ENCODE data around the gene S100A10. TPM values are rescaled to one million over a fixed set of nuclear protein-coding genes. Genes with fewer than 3 reads are reported as not detected.

The S100A10 gene
- total RNA-seq, 2 experiments from 2014 or later, result 189 to 204 TPM

- Histone ChIP-seq H3K4me3 (ENCODE audit: low read length) (no peak overlapping the region), H3K9me3 (ENCODE audit: control insufficient read depth in 1 of 2, insufficient read depth in 1 of 2, low read length in 2 of 2) (no peaks in the 10 kb centered on the region), H3K27me3 (ENCODE audit: control insufficient read depth in 1 of 2, insufficient read depth in 2 of 2, low read length in 2 of 2) (no peaks in the 10 kb centered on the region), H3K4me1 (ENCODE audit: insufficient read depth, low read length) (no peaks in the 10 kb centered on the region), H3K36me3 (ENCODE audit: insufficient read depth, low read length) (no peaks in the 10 kb centered on the region), H3K27ac (ENCODE audit: low read depth in 1 of 2, low read length in 2 of 2) (no peak overlapping the region)
- DNase-seq, result peak in 12 of 14 experiments; percentile 16 to 84 (median 31)
- TF ChIP-seq CTCF (IDR thresholded peaks at IDR 0.05), result peak; percentile 97
- peak; percentile 88 for ATAC-seq (ENCODE audit: poor library complexity)
- intact Hi-C loops (cut with DNase I, micrococcal nuclease), result loop anchor here (1.0 to 5.0 kb wide), 8 partner anchors 33 to 253 kb away; partner anchors contain the start of gene S100A10 (in 1 of the 2)
- no peaks in the 10 kb centered on the region for H3K9me3 Mint-ChIP-seq
- H3K27ac Mint-ChIP-seq, result no peak overlapping the region
- CTCF ChIA-PET, result interaction anchor here (0.7 to 5.2 kb wide), 21 partner anchors 11 to 144 kb away, joined by 3 to 43 read pairs (median 5); partner anchors contain the start of genes TDRKH and THEM4
- peaks cover 6% of the 10 kb centered on the region for H3K4me1 Mint-ChIP-seq (ENCODE audit: low read depth)
- H3K27me3 Mint-ChIP-seq, result no peaks in the 10 kb centered on the region
- POLR2A ChIA-PET, result interaction anchor here (1.0 to 1.3 kb wide), 4 partner anchors 11 to 101 kb away, joined by 3 to 4 read pairs (median 4); partner anchors contain the start of genes S100A10 and THEM4
- H3K36me3 Mint-ChIP-seq (ENCODE audit: low read depth), result no peaks in the 10 kb centered on the region
- no peak overlapping the region for H3K4me3 Mint-ChIP-seq
Measured at GRCh38 chr1:151934048-151934493, 59.6 kb downstream of the S100A10 start.

Other genes with a start within 250 kb of the S100A10 start
- gene MRPL9, start 230.4 kb downstream of the S100A10 start, total RNA-seq, result 100 to 1,000 TPM; 152 to 164 TPM
- 1 to 10 TPM; 6.1 to 6.4 TPM for gene TDRKH, start 203.4 kb downstream of the S100A10 start, total RNA-seq
- under 1 TPM; 0.06 to 0.16 TPM for gene LINGO4, start 188.4 kb downstream of the S100A10 start, total RNA-seq
- gene RORC, start 162.1 kb downstream of the S100A10 start, total RNA-seq, result 1 to 10 TPM; 3.6 to 3.7 TPM
- gene C2CD4D, start 154.0 kb downstream of the S100A10 start, total RNA-seq, result under 1 TPM; 0.75 to 0.88 TPM
- not detected for gene THEM5, start 140.1 kb downstream of the S100A10 start, total RNA-seq
- 10 to 100 TPM; 24.0 to 24.5 TPM for gene THEM4, start 84.3 kb downstream of the S100A10 start, total RNA-seq
- 10 to 100 TPM; 23.6 to 24.1 TPM for gene S100A11, start 43.1 kb upstream of the S100A10 start, total RNA-seq
- not detected for gene TCHHL1, start 95.2 kb upstream of the S100A10 start, total RNA-seq
- not detected for gene TCHH, start 121.6 kb upstream of the S100A10 start, total RNA-seq
- not detected for gene RPTN, start 165.4 kb upstream of the S100A10 start, total RNA-seq
- gene HRNR, start 230.3 kb upstream of the S100A10 start, total RNA-seq, result not detected

Measured in CD4-positive, alpha-beta T cell (primary cell).